HTERT RPE-1 (cell line): ENCODE data around the gene CD47.

Experiments used
- in situ Hi-C: fragments of 300-500 bp; cut with MboI; formaldehyde crosslinking; loops from 4 replicates; pipeline ENCODE4 v1.14.3; 2020; ENCODE audit warnings: low sequenced_read_pairs

The CD47 gene

GRCh38 chr3:108090701-108091497 is at the start of gene CD47:
Gene CD47, minus strand, starts transcription at chr3:108091031. Its CDS starts 123 bp downstream, at chr3:108090908.
- in situ Hi-C loops = no loop called here

GRCh38 chr3:108137460-108137814 is 46.6 kb upstream of the CD47 start:
- in situ Hi-C loops = no loop called here

- in situ Hi-C loops = no loop called here
Measured at GRCh38 chr3:108136561-108137459, 46.0 kb upstream of the CD47 start.

- in situ Hi-C loops = no loop called here
Measured at GRCh38 chr3:108134555-108134880, 43.7 kb upstream of the CD47 start.

- in situ Hi-C loops = no loop called here
Measured at GRCh38 chr3:108133858-108134554, 43.2 kb upstream of the CD47 start.

GRCh38 chr3:108133048-108133369 is 42.2 kb upstream of the CD47 start:
- in situ Hi-C loops = no loop called here

- in situ Hi-C loops = no loop called here
Measured at GRCh38 chr3:108131475-108132134, 40.8 kb upstream of the CD47 start.

- in situ Hi-C loops = no loop called here
Measured at GRCh38 chr3:108130701-108131474, 40.1 kb upstream of the CD47 start.

- in situ Hi-C loops = no loop called here
Measured at GRCh38 chr3:108130236-108130635, 39.4 kb upstream of the CD47 start.

GRCh38 chr3:108127301-108127988 is 36.6 kb upstream of the CD47 start:
- in situ Hi-C loops = no loop called here

- in situ Hi-C loops = no loop called here
Measured at GRCh38 chr3:108126348-108126747, 35.5 kb upstream of the CD47 start.

- in situ Hi-C loops = no loop called here
Measured at GRCh38 chr3:108125550-108126071, 34.8 kb upstream of the CD47 start.

- in situ Hi-C loops = no loop called here
Measured at GRCh38 chr3:108125153-108125543, 34.3 kb upstream of the CD47 start.

GRCh38 chr3:108124337-108125152 is 33.7 kb upstream of the CD47 start:
- in situ Hi-C loops = no loop called here

- in situ Hi-C loops = no loop called here
Measured at GRCh38 chr3:108123326-108123725, 32.5 kb upstream of the CD47 start.

- in situ Hi-C loops = no loop called here
Measured at GRCh38 chr3:108122276-108122675, 31.4 kb upstream of the CD47 start.

GRCh38 chr3:108119398-108120104 is 28.7 kb upstream of the CD47 start:
- in situ Hi-C loops = no loop called here
